ENCODE measurements around the gene TEAD1. TPM values are rescaled to one million over a fixed set of nuclear protein-coding genes. Genes with fewer than 3 reads are reported as not detected.

TEAD1 gene
- total RNA-seq, 4 donors from 2014 or later: 71.5 to 109 (median 88.5) TPM

DNA sequence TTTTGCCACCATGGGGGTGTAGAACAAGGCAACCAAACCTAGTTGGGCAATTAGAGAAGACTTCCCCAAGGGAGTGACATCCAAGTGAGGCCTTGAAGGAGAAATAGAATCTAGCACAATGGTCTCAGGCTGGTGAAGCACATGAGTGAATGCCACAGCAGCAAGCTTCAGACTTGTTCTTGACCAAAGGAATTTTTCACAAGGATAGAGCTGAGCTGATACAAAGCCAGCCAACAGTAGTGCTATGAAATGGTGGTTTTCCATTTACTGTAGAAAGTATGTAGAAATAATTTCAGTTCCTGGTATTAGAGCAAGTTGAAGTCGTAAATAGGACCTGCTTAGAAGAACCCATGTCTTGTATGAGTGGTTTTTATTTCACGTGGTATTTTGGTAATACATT is 186.6 kb downstream of the TEAD1 start:
- H3K36me3 ChIP-seq: no peaks in the 10 kb centered on the region
- 75 to 92% methylated on average over 2 of the region's 2 CpGs for WGBS, 2 donors
- intact Hi-C loops (cut with DNase I): no loop called here
- H3K27me3 ChIP-seq: no peaks in the 10 kb centered on the region
- peaks cover 7 to 10% of the 10 kb centered on the region in 2 donors for H3K4me1 ChIP-seq
- H3K27ac ChIP-seq: no peak overlapping the region
- no peak for TF ChIP-seq POLR2A (IDR thresholded peaks at IDR 0.05)
- TF ChIP-seq CTCF (IDR thresholded peaks at IDR 0.05): no peak
- no peak for DNase-seq
- H3K9me3 ChIP-seq: no peaks in the 10 kb centered on the region
- H3K4me3 ChIP-seq (replicated peaks in 1 of 3): no peak overlapping the region

- no peaks in the 10 kb centered on the region for H3K9me3 ChIP-seq
- H3K4me3 ChIP-seq (replicated peaks in 1 of 3): no peak overlapping the region
- no peak for TF ChIP-seq CTCF (IDR thresholded peaks at IDR 0.05)
- no peak for TF ChIP-seq POLR2A (IDR thresholded peaks at IDR 0.05)
- no peaks in the 10 kb centered on the region for H3K27me3 ChIP-seq
- H3K4me1 ChIP-seq: peaks cover 7 to 10% of the 10 kb centered on the region in 2 donors
- H3K27ac ChIP-seq: peak overlapping the region in 2 of 3 donors; percentile 23 to 35
- 35 to 36% methylated on average over 13 of the region's 13 CpGs for WGBS, 2 donors
- H3K36me3 ChIP-seq: no peaks in the 10 kb centered on the region
- intact Hi-C loops (cut with DNase I): no loop called here
- DNase-seq: peak; percentile 52 to 59
Observed at GRCh38 chr11:12862696-12863469, 188.7 kb downstream of the TEAD1 start.

DNA sequence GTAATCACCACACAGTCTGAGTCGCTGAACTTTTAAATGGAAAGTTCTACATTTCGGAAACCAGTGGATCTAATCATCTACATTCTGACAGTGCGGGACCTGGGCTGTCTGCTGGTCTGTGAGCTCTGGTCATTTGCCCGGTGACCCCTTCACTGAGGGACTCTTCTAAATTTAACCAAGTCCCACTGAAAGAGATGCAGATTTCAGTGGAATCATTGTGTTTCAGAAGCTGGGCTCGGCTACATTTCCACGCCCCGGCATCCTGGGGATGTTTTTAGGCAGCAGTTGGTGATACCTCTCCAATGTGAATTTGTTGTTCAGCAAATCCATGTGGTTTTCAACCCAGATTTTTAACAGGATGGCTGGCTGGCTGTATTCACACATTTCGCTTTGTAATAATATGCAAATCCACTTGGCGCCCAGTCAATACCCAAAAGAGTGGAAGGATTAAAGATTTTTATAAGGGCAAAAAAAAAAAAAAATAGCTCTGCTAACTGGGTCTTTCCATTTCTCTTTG is 189.4 kb downstream of the TEAD1 start:
- peaks cover 7 to 10% of the 10 kb centered on the region in 2 donors for H3K4me1 ChIP-seq
- no peaks in the 10 kb centered on the region for H3K36me3 ChIP-seq
- no peak for DNase-seq
- no peaks in the 10 kb centered on the region for H3K9me3 ChIP-seq
- no peaks in the 10 kb centered on the region for H3K27me3 ChIP-seq
- H3K4me3 ChIP-seq (replicated peaks in 1 of 3): no peak overlapping the region
- peak overlapping the region in 1 of 3 donors; percentile 23 for H3K27ac ChIP-seq
- no peak for TF ChIP-seq CTCF (IDR thresholded peaks at IDR 0.05)
- no peak for TF ChIP-seq POLR2A (IDR thresholded peaks at IDR 0.05)
- intact Hi-C loops (cut with DNase I): no loop called here
- WGBS, 2 donors: 69 to 70% methylated on average over 9 of the region's 9 CpGs

- WGBS, 2 donors: 67 to 77% methylated on average over 13 of the region's 13 CpGs
Observed at GRCh38 chr11:12864316-12865156, 190.3 kb downstream of the TEAD1 start.

More at GRCh38 chr11:12864316-12865156, 190.3 kb downstream of the TEAD1 start:
- TF ChIP-seq CTCF (IDR thresholded peaks at IDR 0.05): no peak
- no peak for TF ChIP-seq POLR2A (IDR thresholded peaks at IDR 0.05)
- Histone ChIP-seq H3K4me1 (peaks cover 7 to 10% of the 10 kb centered on the region in 2 donors), H3K27ac (no peak overlapping the region), H3K27me3 (no peaks in the 10 kb centered on the region), H3K4me3 (replicated peaks in 1 of 3) (no peak overlapping the region), H3K9me3 (no peaks in the 10 kb centered on the region), H3K36me3 (no peaks in the 10 kb centered on the region)
- intact Hi-C loops (cut with DNase I): no loop called here
- DNase-seq: no peak
